Hematopoietic multipotent progenitor cell (in vitro differentiated cells): ENCODE measurements around the gene WDR83. TPM values are rescaled to one million over a fixed set of nuclear protein-coding genes. Genes with fewer than 3 reads are reported as not detected.
"Not testable (repeated sequence)": the region's sequence is repeated elsewhere in the genome, so short reads cannot be mapped to it uniquely, and the experiment has no call there.

Source experiments
- DNase-seq, 3 donors: peaks; one replicate each; pipeline ENCODE4 v3.0.0-alpha.2; 2011 to 2015; ENCODE audit warnings: low read depth in 2 of 3, low spot score in 2 of 3
- total RNA-seq: library from RNA; depleted of rRNA; stranded (reverse); fragments of >200 nt; gene quantifications from one replicate; pipeline ENCODE4 v1.2.3, GENCODE V29; 2012

The WDR83 gene
- total RNA-seq, 1 donor, result 14.8 TPM

- DNase-seq, result peak; percentile 92 to 98 (median 98)
These were observed 14.7 kb downstream of the WDR83 start, which contains the start of gene DHPS for GRCh38 chr19:12681074-12681987. Gene DHPS, minus strand, starts transcription at chr19:12681880. Its CDS starts 114 bp downstream, at chr19:12681766.

- no peak for DNase-seq
These were observed 19.2 kb downstream of the WDR83 start for GRCh38 chr19:12685831-12686230.

GRCh38 chr19:12687496-12688196 is 21.0 kb downstream of the WDR83 start, which contains the start of gene GNG14:
Gene GNG14, plus strand, starts transcription at chr19:12687998. Its CDS starts 51 bp downstream, at chr19:12688049.
- DNase-seq, result no peak

- no peak for DNase-seq
These were observed 22.4 kb downstream of the WDR83 start for GRCh38 chr19:12689012-12689411.

- DNase-seq, result peak in 2 of 3 donors; percentile 67 to 89
These were observed 23.1 kb downstream of the WDR83 start for GRCh38 chr19:12689581-12690216.

- DNase-seq, result no peak
These were observed 26.4 kb downstream of the WDR83 start for GRCh38 chr19:12692960-12693359.

GRCh38 chr19:12694641-12695040 is 28.0 kb downstream of the WDR83 start:
- DNase-seq, result no peak

GRCh38 chr19:12695096-12695495 is 28.5 kb downstream of the WDR83 start:
- peak in 1 of 3 donors; percentile 17 for DNase-seq

- no peak for DNase-seq
These were observed 28.9 kb downstream of the WDR83 start for GRCh38 chr19:12695514-12695913.

- no peak for DNase-seq
These were observed 29.4 kb downstream of the WDR83 start for GRCh38 chr19:12695997-12696365.

- peak; percentile 98 to 99 (median 98) for DNase-seq
These were observed 30.0 kb downstream of the WDR83 start, which contains the start of gene FBXW9 for GRCh38 chr19:12696366-12697335. Gene FBXW9, minus strand, starts transcription at chr19:12696631. Its CDS starts 50 bp downstream, at chr19:12696581.

- not testable (repeated sequence) for DNase-seq
These were observed 30.8 kb downstream of the WDR83 start for GRCh38 chr19:12697425-12697824.

- no peak for DNase-seq
These were observed 31.5 kb downstream of the WDR83 start for GRCh38 chr19:12698138-12698537.

GRCh38 chr19:12701596-12702282 is 35.1 kb downstream of the WDR83 start:
- DNase-seq, result no peak

- peak in 2 of 3 donors; percentile 79 to 82 for DNase-seq
These were observed 36.4 kb downstream of the WDR83 start for GRCh38 chr19:12703046-12703445.

GRCh38 chr19:12705169-12705568 is 38.6 kb downstream of the WDR83 start:
- no peak for DNase-seq

- DNase-seq, result no peak
These were observed 39.2 kb downstream of the WDR83 start for GRCh38 chr19:12705654-12706331.

GRCh38 chr19:12706332-12706718 is 39.7 kb downstream of the WDR83 start:
- no peak for DNase-seq

GRCh38 chr19:12708641-12709040 is 42.0 kb downstream of the WDR83 start:
- no peak for DNase-seq
